HG03045 (cell line): ENCODE measurements around the gene BRK1.
"Not testable (repeated sequence)": the region's sequence is repeated elsewhere in the genome, so short reads cannot be mapped to it uniquely, and the experiment has no call there.

Source experiments
- ATAC-seq: cut with Tn5 transposase; IDR thresholded peaks from one replicate; pipeline ENCODE4 v1.9.1; 2021; ENCODE audit warnings: mild to moderate bottlenecking, moderate library complexity; ENCODE audit not compliant: unreplicated experiment

BRK1 gene

DNA sequence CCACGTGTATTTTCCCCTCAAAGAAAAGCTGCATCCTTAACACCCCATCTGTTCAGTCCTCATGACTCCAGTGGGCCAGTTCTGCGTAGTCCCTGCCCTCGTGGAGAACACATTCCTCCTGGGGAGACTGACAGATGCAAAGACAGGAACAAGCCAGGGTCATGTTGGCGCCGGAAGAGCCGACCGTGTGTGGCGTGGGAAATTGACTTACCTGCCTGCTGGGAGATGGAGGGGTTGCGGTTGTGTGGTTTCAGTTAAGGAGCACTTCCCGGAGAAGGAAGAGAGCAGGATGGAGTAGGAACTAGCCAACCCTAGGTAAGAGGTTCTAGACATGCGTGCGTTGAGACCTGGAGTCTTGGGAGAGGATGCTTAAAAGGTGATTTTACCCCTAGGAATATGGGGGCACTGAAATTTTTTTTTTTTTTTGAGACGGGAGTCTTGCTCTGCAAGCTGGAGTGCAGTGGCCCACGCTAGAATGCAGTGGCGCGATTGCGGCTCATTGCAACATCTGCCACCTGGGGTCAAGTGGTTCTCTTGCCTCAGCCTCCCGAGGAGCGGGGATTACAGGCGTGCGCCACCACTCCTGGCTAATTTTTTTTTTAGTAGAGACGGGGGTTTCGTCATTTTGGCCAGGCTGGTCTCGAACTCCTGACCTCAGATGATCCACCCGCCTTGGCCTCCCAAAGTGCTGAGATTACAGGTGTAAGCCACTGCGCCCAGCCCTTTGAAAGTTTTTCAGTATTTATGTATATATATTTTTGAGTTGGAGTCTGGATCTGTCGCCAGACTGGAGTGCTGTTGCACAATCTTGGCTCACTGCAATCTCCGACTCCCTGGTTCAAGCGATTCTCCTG, 27.5 kb downstream of the BRK1 start:
- no peak for ATAC-seq

DNA sequence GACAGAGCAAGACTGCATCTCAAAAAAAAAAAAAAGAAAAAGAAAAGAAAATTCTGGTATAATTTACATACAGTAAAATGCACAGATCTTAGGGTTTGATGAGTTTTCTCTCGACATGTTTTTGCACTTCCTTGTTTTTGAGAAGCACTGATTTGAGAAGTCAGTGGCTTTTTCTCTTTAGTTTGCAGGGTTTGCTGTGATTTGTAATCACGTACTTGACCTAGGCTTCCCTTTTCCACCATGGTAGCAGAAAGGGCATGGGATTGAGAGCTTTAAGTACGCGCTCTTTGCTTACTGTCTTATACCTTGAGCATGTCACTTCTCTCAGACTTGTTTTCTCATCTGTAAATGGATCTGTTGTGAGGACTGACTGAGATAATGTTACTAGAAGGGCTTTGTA, 30.2 kb downstream of the BRK1 start:
- no peak for ATAC-seq

DNA sequence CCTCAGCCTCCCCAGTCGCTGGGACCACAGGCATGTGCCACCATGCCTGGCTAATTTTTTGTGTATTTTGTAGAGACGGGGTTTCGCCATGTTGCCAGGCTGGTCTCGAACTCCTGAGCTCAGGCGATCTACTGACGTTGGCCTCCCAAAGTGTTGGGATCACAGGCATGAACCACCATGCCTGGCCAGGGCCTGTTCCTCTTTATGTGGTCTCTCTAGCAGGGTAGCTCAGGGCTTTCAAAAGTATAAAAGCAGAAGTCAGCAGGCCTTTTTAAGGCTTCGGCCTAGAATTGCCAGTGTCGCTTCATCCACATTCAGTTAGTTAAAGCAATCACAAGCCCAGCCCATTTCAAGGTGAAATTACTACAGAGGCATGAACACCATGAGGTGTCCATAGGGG, 33.8 kb downstream of the BRK1 start:
- ATAC-seq = no peak

DNA sequence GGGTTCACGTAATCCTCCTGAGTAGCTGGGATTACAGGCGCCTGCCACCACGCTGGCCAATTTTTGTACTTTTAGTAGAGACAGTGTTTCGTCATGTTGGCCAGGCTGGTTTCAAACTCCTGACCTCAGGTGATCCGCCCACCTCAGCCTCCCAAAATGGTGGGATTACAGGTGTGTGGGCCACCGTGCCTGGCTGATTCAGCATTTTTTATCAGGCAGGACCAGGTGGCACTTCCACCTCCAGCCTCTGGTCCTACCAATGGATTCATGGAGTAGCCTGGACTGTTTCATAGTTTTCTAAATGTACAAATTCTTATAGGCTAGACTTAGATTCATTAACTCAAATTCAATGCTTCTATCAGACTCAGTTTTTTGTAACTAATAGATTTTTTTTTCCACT, 35.5 kb downstream of the BRK1 start:
- no peak for ATAC-seq

DNA sequence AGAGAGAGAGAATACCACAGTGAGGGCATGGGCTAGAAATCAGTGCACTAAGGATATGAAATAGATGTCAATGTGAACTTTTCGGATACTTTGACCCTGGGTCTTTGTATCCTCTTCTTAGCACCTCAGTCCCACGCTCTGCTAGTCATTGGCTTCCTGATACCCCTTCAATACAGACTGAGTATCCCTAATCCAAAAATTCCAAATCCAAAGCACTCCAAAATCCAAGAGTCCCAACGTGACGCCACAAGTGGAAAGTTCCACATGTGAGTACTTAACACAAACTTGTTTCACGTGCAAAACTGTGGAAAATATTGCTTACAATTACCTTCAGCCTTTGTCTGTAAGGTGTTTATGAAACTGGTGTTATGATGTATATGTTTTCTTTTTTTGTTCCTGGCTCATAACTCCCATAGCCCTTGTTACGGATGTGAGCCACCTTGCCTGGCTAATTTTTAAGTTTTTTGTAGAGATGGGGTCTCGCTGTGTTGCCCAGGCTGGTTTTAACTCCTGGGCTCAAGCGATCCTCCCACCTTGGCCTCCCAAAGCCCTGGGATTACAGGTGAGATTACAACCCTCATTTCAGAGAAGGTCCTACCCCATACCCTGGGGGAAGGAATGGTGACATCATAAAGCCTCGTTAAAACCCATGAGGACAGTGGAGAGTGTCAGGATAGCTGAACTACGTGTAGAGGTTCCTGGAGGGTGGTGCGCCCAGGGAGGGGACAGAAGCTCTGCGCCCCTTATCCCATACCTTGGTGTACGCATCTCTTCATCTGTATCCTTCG, 39.1 kb downstream of the BRK1 start:
- no peak for ATAC-seq

DNA sequence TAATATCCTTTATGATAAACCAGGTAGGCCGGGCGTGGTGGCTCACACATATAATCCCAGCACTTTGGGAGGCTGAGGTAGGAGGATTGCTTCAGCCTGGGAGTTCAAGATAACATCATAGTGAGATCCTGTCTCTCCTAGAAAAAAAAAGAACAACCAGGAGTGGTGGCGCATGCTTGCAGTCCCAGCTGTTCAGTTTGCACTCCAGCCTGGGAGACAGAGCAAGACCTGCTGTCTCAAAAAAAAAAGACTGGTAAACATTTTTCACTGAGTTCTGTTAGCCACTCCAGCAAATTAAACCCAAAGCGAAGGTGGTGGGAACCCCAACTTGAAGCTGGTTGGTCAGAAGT, 39.6 kb downstream of the BRK1 start:
- ATAC-seq = no peak

DNA sequence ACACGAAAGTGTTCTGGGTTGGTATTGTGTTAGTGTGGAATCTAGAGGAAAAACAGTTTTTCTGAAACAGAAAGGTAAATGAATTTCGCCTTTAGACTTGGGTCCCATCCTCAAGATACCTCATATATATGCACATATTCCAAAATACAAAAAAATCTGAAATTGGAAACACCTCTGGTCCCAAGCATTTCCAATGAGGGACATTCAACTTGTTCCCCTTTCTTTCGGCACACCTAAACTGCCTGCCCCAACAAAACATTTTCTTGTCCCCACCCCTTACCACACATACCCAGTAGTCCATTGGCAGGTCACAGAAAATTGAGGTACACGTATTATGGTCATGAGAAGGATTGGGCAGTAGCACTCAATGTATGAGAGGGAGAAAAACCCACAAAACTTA, 40.2 kb downstream of the BRK1 start:
- ATAC-seq = no peak

DNA sequence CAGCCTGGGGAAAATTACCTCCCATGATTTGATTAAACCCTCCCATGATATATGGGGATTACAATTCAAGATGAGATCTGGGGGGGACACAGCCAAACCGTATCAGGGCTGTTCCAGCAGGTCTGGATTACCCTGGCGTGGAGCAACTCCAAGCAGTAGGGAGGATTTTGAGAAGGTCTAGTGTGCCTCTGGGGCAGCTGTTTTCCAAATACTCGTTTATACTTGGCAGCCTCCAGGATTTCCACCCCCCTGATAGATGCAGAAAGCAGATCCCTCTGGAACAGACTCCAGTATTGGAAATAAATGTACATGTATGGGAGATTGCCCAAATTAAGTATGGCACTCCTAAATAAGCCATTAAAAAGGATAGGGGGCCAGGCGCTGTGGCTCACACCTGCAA, 41.6 kb downstream of the BRK1 start:
- no peak for ATAC-seq

DNA sequence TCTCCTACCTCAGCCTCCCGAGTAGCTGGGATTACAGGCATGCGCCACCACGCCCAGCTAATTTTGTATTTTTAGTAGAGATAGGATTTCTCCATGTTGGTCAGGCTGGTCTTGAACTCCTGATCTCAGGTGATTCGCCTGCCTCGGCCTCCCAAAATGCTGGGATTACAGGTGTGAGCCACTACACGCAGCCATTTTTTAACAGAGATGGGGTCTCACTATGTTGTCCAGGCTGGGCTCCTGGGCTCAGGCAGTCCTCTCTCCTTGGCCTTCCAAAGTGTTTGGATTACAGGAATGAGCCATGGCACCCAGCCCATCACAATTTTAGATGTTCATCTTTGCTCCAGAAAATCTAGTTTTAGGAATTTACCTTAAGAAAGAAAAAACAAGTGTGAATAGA, 43.1 kb downstream of the BRK1 start:
- not testable (repeated sequence) for ATAC-seq

DNA sequence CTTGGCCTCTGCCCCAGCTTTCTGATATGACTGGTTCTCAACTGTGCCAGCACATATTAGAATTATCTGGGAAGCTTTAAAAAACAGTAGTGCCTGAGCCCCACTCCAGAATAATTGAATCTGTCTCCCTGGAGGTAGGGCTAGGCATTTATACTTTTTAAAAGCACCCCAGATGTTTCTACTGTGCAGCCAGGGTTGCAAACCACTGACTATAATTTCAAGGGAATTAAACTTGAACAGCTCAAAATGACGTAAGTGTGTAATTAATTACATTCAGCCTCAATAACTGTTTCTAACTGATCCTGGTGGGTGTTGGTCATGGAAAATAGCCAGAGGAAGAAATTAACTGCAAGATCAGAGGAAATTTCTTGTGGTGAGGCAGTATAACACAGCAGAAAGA, 44.9 kb downstream of the BRK1 start:
- ATAC-seq = no peak

DNA sequence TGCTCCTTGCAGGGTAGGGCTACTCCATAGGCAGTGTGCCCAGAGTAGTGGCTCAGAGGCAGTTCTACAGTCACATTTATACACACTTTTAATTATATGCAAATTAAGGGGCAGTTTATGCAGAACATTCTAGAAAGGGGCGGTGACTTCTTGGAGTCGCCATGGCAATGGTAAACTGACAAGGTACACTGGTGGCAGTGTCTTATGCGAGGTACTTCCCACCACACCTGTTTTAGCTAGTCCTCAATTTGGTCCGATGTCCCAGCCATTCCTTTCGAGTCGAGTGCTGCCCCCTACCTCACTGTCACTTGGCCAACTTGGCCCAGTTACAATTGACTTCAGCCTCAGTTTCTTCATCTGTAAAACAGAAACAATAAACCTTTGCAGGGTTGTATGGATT, 45.5 kb downstream of the BRK1 start:
- no peak for ATAC-seq

DNA sequence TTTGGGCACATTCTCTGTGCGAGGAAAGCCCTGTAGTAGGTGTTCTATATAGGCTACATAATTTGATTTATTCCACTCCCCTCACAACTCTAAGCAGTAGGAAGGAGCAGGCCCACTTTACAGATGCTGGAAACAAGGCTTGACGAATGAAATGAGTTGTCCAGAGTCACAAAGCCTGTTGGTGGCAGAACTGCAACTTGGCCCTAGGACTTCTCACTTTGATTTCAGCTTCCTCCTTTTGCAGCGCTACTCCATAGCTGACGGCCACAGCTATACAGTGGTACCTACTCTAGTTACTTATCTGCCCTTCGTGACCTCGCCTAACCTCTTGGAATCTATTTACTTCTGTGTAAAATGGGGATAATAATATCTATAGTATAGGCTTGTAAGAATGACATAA, 46.7 kb downstream of the BRK1 start:
- no peak for ATAC-seq

DNA sequence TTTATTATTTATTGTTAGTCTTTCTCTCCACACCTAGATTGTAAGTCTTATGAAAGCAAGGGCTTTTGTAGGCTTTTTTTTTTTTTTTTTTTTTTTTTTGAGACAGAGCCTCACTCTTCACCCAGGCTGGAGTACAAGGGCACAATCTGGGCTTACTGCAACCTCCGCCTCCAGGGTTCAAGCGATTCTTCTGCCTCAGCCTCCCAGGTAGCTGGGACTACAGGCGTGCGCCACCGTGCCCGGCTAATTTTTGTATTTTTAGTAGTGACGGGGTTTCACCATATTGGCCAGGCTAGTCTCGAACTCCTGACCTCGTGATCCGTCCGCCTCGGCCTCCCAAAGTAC, 48.7 kb downstream of the BRK1 start:
- not testable (repeated sequence) for ATAC-seq

DNA sequence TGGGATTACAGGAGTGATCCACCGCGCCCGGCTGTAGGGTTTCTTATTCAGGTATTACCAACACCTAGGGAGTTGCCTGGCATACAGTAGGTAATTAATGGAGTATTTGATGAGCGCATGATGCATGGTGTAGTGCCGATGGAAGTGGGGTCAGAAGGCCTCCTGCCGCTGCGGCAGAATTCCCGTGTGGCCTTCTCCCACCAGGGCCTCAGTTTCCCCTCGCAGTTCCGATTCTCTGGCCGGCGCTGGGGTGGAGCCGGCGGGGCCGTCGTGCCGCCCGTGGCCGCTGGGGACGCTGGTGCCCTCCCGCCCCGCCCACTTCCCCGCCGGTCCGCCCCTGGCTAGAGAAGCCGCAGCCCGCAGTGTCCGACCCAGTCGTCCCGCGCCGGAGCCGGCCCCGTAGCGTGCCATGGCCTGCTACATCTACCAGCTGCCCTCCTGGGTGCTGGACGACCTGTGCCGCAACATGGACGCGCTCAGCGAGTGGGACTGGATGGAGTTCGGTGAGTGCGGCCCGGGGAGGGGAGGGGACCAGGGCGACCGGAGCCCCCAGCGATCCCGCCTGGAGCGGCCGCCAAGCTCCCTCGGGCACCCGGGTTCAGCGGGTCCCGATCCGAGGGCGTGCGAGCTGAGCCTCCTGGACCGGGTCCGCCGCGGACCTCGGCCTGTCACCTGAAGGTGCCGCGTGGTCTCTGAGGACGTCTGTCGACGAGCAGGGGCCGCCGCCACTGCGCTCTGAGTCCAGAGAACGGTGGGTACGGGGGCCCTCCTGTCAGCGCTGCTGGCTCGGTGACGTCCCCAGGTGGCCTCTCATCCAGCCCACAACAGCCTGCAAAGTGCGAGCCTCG, 49.3 kb downstream of the BRK1 start, which contains the start of gene IRAK2:
Gene IRAK2, plus strand, starts transcription at position 374 of the 848 bp plus-strand sequence. Its CDS starts 36 bp downstream, at position 410.
- ATAC-seq = peak; percentile 85

DNA sequence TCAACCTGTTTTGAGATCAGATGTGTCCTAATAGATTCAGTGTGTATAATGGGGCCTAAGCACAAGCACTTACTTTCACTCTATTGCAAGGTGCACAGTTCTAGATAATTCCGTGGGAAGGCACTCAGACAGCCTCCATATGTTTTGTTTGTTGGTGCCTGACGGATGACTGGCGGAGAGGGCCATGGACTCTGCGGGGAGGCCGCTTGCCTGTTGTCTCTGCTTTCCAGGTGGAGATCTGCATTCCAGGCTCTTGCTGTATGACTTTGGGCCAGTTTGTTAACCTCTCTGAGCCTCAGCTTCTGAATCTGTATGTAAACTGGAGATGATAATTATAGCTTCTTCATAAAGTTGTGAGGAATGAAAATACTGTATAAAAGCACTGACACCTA, 50.7 kb downstream of the BRK1 start:
- ATAC-seq = no peak

DNA sequence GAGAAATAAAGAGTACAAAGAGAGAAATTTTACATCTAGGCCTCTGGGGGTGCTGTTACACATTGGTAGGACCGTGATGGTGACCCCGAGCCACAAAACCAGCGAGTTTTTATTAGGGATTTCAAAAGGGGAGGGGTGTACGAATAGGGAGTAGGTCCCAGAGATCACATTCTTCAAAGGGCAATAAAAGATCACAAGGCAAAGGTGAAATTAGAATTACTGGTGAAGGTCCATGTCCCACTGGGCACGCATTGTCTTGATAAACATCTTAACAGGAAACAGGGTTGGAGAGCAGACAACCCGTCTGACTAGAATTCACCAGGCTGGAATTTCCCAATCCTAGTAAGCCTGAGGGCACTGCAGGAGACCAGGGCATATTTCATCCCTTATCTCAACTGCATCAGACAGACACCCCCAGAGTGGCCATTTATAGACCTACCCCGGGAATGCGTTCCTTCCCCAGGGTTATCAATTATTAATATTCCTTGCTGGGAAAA, 53.6 kb downstream of the BRK1 start:
- no peak for ATAC-seq

DNA sequence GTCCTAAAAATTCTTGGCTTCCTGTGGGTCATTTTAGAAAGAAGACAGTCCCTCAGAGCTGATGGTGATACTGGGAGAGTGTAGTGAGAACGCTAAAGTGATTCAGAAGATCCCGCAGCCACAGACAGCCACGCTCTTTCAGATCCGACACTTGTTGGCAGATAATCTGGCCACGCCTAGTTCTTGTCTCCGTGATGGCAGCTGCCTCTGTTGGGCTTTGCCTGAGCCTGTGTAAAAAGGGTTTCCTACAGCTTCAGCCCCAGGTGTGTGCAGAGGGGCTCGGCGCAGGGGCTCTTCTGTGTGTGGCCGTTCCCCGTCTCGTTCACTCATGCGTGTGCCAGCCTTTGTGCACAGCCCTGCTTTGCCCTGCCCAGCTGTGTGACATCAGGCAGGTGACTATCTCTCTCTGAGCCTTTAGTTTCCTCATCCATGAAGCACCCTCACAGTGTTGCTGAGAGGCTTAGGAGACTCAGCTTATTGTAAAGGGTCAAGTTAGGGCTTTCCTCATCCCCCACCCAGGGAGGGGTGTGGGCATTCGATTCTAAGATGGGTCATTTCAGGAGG, 55.5 kb downstream of the BRK1 start:
- no peak for ATAC-seq

DNA sequence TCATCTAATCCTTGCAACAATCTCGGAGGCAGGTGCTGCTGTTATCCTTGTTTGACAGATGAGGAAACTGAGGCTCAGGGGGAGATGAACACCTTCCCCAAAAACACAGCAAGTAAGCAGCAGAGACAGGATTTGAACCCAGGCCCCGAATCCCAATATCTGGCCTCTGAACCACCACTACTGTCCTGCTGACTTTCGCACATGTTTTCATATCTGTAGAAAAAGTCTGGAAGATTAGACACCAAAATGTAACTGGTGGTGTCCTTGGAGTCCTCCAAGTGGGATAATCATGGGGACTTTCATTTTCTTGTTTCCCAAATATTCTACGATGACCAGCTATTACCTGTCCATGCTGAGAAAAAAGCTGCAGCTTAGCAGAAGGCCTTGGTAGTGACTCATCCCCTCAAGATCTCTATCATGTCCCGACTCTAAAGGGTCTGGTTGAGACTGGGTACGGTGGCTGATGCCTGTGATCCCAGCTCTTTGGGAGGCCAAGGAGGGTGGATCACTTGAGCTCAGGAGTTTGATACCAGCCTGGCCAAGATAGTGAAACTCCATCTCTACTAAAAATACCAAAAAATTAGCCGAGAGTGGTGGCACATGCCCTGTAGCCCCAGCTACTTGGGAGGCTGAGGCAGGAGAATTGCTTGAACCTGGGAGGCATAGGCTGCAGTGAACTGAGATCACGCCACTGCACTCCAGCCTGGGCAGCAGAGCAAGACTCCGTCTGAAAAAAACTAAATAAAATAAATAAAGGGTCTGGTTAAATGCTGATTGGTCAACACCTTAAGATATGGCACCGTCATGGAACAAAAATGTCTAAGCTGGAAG, 57.8 kb downstream of the BRK1 start:
- no peak for ATAC-seq

DNA sequence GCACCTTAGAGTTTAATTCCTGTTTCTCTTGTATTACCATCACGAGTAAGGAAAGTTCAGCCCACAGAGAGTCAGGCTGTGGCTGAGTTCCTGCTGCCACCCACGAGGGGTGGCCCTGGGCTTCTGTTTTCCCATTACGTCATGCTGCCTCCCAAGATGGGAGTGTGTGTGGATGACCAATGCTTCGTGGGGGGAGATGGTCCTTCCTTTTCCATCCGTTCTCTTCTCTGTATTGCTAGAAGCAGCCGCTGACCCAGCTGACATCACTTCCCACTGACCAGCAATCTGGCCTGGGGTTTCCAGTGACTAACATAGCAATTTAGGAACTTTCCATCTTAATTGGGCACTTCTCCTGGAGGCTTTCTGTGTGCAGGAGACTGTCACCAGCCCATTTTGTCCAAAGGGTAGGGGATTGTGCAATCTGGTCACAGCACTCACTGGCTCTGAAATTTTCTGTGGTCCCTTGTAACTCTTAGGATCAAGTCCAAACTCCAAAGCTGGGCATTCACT, 58.5 kb downstream of the BRK1 start:
- peak; percentile 43 for ATAC-seq

DNA sequence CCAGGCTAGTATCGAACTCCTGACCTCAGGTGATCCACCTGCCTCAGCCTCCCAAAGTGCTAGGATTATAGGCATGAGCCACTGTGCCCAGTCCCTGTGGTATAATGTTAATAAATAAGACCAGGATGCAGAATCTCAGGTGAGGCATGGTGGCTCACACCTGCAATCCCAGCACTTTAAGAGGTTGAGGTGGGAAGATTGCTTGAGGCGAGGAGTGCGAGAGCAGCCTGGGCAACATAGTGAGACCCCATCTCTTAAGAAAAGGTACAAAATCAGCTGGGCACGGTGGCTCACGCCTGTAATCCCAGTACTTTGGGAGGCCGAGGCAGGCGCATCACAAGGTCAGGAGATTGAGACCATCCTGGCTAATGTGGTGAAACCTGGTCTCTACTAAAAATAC, 59.9 kb downstream of the BRK1 start:
- ATAC-seq = not testable (repeated sequence)
